DOHH2 (cell line): ENCODE data around the gene RIPPLY2.

ENCODE experiments used
- H3F3A ChIP-seq: fragments of 200-600 bp; sonication (generic), shearing (Covaris generic); 2 replicates; pipeline ENCODE4 v1.6.0; 2016; ENCODE audit warnings: antibody characterized with exemption, mild to moderate bottlenecking; ENCODE audit not compliant: control insufficient read depth, insufficient read depth
- H3K27ac ChIP-seq: fragments of 200-600 bp; sonication (generic); 2 replicates; pipeline ENCODE4 v1.5.1; 2014; ENCODE audit warnings: low read depth, mild to moderate bottlenecking, low read length, moderate library complexity
- H3K27me3 ChIP-seq: fragments of 200-600 bp; sonication (generic); 2 replicates; pipeline ENCODE4 v1.6.1; 2014; ENCODE audit warnings: mild to moderate bottlenecking, low read length, mixed read lengths; ENCODE audit not compliant: control insufficient read depth
- H3K36me3 ChIP-seq: fragments of 200-600 bp; sonication (generic); 2 replicates; pipeline ENCODE4 v1.6.1; 2014; ENCODE audit warnings: mild to moderate bottlenecking, low read length, moderate library complexity, mixed read lengths; ENCODE audit not compliant: control insufficient read depth
- H3K4me1 ChIP-seq: fragments of 200-600 bp; sonication (generic); 2 replicates; pipeline ENCODE4 v1.6.1; 2014; ENCODE audit warnings: mild to moderate bottlenecking, low read length, mixed read lengths; ENCODE audit not compliant: control insufficient read depth
- H3K4me2 ChIP-seq: fragments of 200-600 bp; sonication (generic); 2 replicates; pipeline ENCODE4 v1.6.0; 2014; ENCODE audit warnings: mild to moderate bottlenecking, low read length, moderate library complexity
- H3K4me3 ChIP-seq: fragments of 200-600 bp; sonication (generic); 2 replicates; pipeline ENCODE4 v1.5.1; 2014; ENCODE audit warnings: mild to moderate bottlenecking, low read length, mixed read lengths
- H3K79me2 ChIP-seq: fragments of 200-600 bp; sonication (generic); 2 replicates; pipeline ENCODE4 v1.6.1; 2014; ENCODE audit warnings: mild to moderate bottlenecking, low read length, mixed read lengths; ENCODE audit not compliant: control insufficient read depth
- H3K9me2 ChIP-seq: fragments of 200-600 bp; sonication (generic); replicated peaks from 2 replicates; pipeline ENCODE4 v1.6.1; 2014; ENCODE audit warnings: mild to moderate bottlenecking, low read length, mixed read lengths; ENCODE audit not compliant: control insufficient read depth
- H3K9me3 ChIP-seq: fragments of 200-600 bp; sonication (generic); 2 replicates; pipeline ENCODE4 v1.6.1; 2014; ENCODE audit warnings: antibody characterized with exemption, low read length, mixed read lengths; ENCODE audit not compliant: control insufficient read depth, insufficient read depth
- H4K20me1 ChIP-seq: fragments of 200-600 bp; sonication (generic); 2 replicates; pipeline ENCODE4 v1.6.0; 2014; ENCODE audit warnings: low read depth, mild to moderate bottlenecking, antibody characterized with exemption, low read length, moderate library complexity; ENCODE audit not compliant: control insufficient read depth, insufficient read depth
- CTCF ChIP-seq: fragments of 200-600 bp; sonication (generic); IDR thresholded peaks from one replicate; pipeline ENCODE4 v1.5.1; 2014; ENCODE audit warnings: antibody characterized with exemption, mild to moderate bottlenecking, low read depth, low read length; ENCODE audit not compliant: poor library complexity, severe bottlenecking
- EZH2phosphoT487 ChIP-seq: fragments of 200-600 bp; sonication (generic); IDR thresholded peaks from 2 replicates; pipeline ENCODE4 v1.6.1; 2017; ENCODE audit warnings: borderline replicate concordance, mild to moderate bottlenecking, antibody characterized with exemption, low read length, moderate library complexity, mixed read lengths

The RIPPLY2 gene

GRCh38 chr6:83808005-83808404 is 45.2 kb upstream of the RIPPLY2 start:
- Histone ChIP-seq H3K79me2 (no peaks in the 10 kb centered on the region), H3K9me3 (no peaks in the 10 kb centered on the region), H4K20me1 (no peaks in the 10 kb centered on the region), H3K27ac (no peak overlapping the region), H3K36me3 (no peaks in the 10 kb centered on the region), H3K4me2 (no peak overlapping the region), H3K27me3 (no peaks in the 10 kb centered on the region), H3K4me1 (no peaks in the 10 kb centered on the region), H3K4me3 (no peak overlapping the region), H3K9me2 (no peaks in the 10 kb centered on the region), H3F3A (no peaks in the 10 kb centered on the region)
- no peak for TF ChIP-seq EZH2phosphoT487
- TF ChIP-seq CTCF: no peak

- Histone ChIP-seq H3K9me2 (no peaks in the 10 kb centered on the region), H3K36me3 (no peaks in the 10 kb centered on the region), H3K27ac (no peak overlapping the region)
Measured at GRCh38 chr6:83808926-83809325, 44.2 kb upstream of the RIPPLY2 start.

GRCh38 chr6:83812595-83812994 is 40.6 kb upstream of the RIPPLY2 start:
- no peaks in the 10 kb centered on the region for H3F3A ChIP-seq
- no peaks in the 10 kb centered on the region for H3K27me3 ChIP-seq
- H3K27ac ChIP-seq: no peak overlapping the region
- H3K9me3 ChIP-seq: no peaks in the 10 kb centered on the region
- H3K4me3 ChIP-seq: no peak overlapping the region
- H3K4me2 ChIP-seq: no peak overlapping the region
- H3K79me2 ChIP-seq: no peaks in the 10 kb centered on the region
- H3K9me2 ChIP-seq: no peaks in the 10 kb centered on the region
- no peaks in the 10 kb centered on the region for H3K36me3 ChIP-seq
- H4K20me1 ChIP-seq: no peaks in the 10 kb centered on the region
- no peak for TF ChIP-seq CTCF
- no peak for TF ChIP-seq EZH2phosphoT487
- H3K4me1 ChIP-seq: no peaks in the 10 kb centered on the region

More at GRCh38 chr6:83808926-83809325, 44.2 kb upstream of the RIPPLY2 start:
- no peaks in the 10 kb centered on the region for H3K4me1 ChIP-seq
- H3F3A ChIP-seq: no peaks in the 10 kb centered on the region
- no peak overlapping the region for H3K4me2 ChIP-seq
- H3K4me3 ChIP-seq: no peak overlapping the region
- TF ChIP-seq EZH2phosphoT487: no peak
- no peak for TF ChIP-seq CTCF
- H3K9me3 ChIP-seq: no peaks in the 10 kb centered on the region
- no peaks in the 10 kb centered on the region for H3K79me2 ChIP-seq
- H3K27me3 ChIP-seq: no peaks in the 10 kb centered on the region
- no peaks in the 10 kb centered on the region for H4K20me1 ChIP-seq

- Histone ChIP-seq H3K79me2 (no peaks in the 10 kb centered on the region), H3K36me3 (no peaks in the 10 kb centered on the region), H3K4me1 (no peaks in the 10 kb centered on the region), H3K9me2 (no peaks in the 10 kb centered on the region), H3K9me3 (no peaks in the 10 kb centered on the region), H3K4me2 (no peak overlapping the region), H3K27ac (no peak overlapping the region), H4K20me1 (no peaks in the 10 kb centered on the region), H3K4me3 (no peak overlapping the region), H3K27me3 (no peaks in the 10 kb centered on the region), H3F3A (no peaks in the 10 kb centered on the region)
- no peak for TF ChIP-seq CTCF
- no peak for TF ChIP-seq EZH2phosphoT487
Measured at GRCh38 chr6:83815631-83816272, 37.4 kb upstream of the RIPPLY2 start.
